Right renal cortex interstitium (tissue), 3 donors: ENCODE measurements around the gene CORIN. TPM values are rescaled to one million over a fixed set of nuclear protein-coding genes. Genes with fewer than 3 reads are reported as not detected.
A peak's percentile ranks its signal among the peaks of the same experiment; 100 is the strongest.

ENCODE experiments used
- DNase-seq, 3 donors: peaks; one replicate each; pipeline ENCODE4 v3.0.0-alpha.2; 2013; ENCODE audit warnings: low read depth in 3 of 3, low spot score in 2 of 3
- polyA plus RNA-seq, 3 donors: library from polyadenylated mRNA; unstranded; fragments of 120-200 nt; gene quantifications; one replicate each; pipeline ENCODE4 v1.2.1, GENCODE V29; 2013; ENCODE audit not compliant: insufficient read length in 3 of 3

Gene CORIN
- polyA plus RNA-seq, result 1 to 10 TPM; 4.5 to 5.2 (median 5.1) TPM

- DNase-seq, result no peak
These were observed at the start of gene CORIN for GRCh38 chr4:47837908-47838294. CORIN (minus strand) TSS chr4:47838067; CDS start chr4:47837949, 118 bp downstream.

- no peak for DNase-seq
These were observed 44.4 kb upstream of the CORIN start for GRCh38 chr4:47882228-47882627.

- no peak for DNase-seq
These were observed 41.6 kb upstream of the CORIN start for GRCh38 chr4:47879458-47879857.

DNA sequence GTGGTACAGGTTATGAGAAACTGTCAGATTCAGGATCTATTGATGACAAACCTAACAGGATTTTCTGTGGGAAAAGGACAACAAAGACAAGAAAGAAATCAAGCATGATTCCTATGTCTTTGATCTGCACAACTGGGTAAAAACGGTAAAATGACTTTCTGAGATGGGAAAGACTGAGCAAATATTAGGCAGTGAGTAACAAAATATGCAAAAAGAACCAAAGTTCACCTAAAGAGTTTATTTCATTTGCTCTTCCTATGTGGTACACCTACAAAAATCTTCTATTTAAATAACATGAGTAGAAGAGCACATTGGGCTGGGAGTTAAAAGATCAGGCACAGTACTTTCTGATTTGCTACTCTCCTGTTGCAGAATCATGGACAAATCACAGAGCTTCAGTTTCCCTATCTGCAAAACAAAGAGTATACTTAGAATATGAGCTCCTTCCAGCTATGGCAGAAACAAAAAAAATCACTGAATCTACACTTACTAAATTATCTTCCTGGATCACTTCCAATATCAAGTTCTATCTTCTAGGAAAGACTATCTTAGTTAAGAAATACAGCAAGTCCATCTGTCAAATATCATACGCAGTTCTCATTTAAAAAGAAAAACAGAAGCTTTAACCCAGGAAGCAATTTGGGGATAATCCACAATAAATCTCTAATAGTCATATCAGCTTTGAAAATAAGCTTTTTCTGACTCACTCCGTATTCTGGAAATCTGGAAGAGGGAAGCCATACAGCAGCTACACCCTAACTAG lies 39.1 kb upstream of the CORIN start:
- no peak for DNase-seq

DNA sequence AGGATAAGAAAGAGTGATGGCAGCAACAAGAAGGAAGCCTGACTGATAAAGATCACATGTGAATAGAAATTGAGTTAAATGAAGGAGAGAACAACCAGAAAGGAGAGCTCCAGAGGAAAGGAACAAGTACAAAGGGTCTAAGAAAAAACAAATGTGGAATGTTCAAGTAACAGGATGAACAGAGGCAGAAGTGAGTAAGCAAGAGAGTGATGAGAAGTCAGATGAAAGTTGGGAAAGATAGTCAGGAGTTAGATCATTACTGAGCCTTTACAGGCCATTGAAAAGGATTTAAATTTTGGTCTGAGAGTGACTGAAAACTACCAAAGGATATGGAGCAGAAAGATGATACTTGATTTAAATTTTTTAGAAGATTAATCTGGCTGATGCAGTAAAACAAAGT lies 38.4 kb upstream of the CORIN start:
- no peak for DNase-seq

GRCh38 chr4:47873877-47874541 lies 36.1 kb upstream of the CORIN start:
- DNase-seq, result no peak

DNA sequence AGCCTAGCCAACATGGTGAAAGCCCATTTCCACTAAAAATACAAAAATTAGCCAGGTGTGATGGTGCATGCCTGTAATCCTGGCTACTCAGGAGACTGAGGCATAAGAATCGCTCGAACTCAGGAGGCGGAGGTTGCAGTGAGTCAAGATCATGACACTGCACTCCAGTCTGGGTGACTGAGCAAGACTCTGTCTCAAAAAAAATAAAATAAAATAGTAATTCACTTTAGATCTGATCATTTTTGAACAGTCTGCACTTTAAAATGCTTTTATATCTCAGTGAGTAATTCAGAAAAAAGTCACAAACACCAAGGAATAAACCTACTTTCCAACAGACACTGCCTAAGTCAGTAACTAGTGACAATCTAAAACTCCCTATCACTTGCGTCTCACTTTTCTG lies 25.6 kb upstream of the CORIN start:
- DNase-seq, result no peak

- DNase-seq, result no peak
These were observed 24.4 kb upstream of the CORIN start for GRCh38 chr4:47862297-47862696.

- DNase-seq, result no peak
These were observed 22.4 kb upstream of the CORIN start for GRCh38 chr4:47860305-47860704.

- DNase-seq, result no peak
These were observed 20.1 kb upstream of the CORIN start for GRCh38 chr4:47858006-47858405.

DNA sequence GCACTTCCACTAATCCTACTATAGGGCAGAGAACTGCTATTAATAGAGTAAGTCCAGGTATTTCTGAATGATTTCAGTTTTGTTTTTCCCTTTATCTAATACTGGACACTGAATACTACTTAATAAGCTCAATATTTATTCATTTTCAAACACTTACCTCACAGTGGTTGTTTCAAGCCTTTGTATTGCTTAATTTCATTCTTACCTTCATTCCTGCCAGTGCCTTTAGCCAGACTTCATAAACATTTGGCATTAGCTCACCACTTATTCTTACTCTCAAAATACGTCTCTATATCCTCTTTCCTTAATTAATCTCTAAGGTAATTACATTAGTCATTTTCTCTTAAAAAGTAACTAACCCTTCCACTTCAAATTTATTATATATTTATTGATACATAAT lies 18.8 kb upstream of the CORIN start:
- DNase-seq, result no peak

DNA sequence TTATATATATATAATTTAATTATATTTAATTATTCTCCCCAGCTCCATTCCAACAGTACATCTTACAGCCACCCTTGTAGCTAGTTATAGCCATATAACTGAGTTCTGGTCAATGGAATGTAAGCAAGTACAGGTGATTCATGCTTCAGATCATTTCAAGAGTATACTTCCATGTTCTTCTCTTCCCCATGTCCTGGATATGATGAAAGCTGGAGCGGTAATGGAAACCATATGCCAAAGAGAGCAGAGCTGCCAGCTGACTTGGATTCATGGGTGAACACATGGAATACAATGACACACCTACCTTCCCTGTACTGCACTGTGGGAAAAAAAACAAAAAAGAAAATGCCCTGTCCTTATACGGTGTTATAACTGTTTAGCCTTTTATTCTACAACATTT lies 17.5 kb upstream of the CORIN start:
- DNase-seq, result no peak

GRCh38 chr4:47852136-47852535 lies 14.3 kb upstream of the CORIN start:
- no peak for DNase-seq

GRCh38 chr4:47849466-47849865 lies 11.6 kb upstream of the CORIN start:
- no peak for DNase-seq

GRCh38 chr4:47848041-47848440 lies 10.2 kb upstream of the CORIN start:
- DNase-seq, result no peak

- DNase-seq, result no peak
These were observed 5.1 kb upstream of the CORIN start for GRCh38 chr4:47842985-47843384.

- no peak for DNase-seq
These were observed 2.4 kb upstream of the CORIN start for GRCh38 chr4:47840291-47840690.

- DNase-seq, result no peak
These were observed 1.4 kb upstream of the CORIN start for GRCh38 chr4:47839259-47839658.

- DNase-seq, result no peak
These were observed 578 bp upstream of the CORIN start for GRCh38 chr4:47838445-47838844.

GRCh38 chr4:47837094-47837907 lies 566 bp downstream of the CORIN start:
- DNase-seq, result no peak

GRCh38 chr4:47836641-47837093 lies 1.2 kb downstream of the CORIN start:
- peak in 1 of 3 donors; percentile 57 for DNase-seq
